A549 (cell line): ENCODE data around the gene CAMKK2. TPM values are rescaled to one million over a fixed set of nuclear protein-coding genes. Genes with fewer than 3 reads are reported as not detected.
A peak's percentile ranks its signal among the peaks of the same experiment; 100 is the strongest.

Source experiments
- ATAC-seq, 2 experiments: fragments of 200-7000 bp in 1 of 2; fragments of >200 bp in 1 of 2; cut with Nextera tagmentation in 1 of 2; cut with Tn5 transposase in 1 of 2; 3 replicates each; pipeline versions ENCODE4 v1.8.0 to v1.9.1; 2018 to 2020; ENCODE audit warnings: mild to moderate bottlenecking in 1 of 2, moderate library complexity in 1 of 2
- CTCF ChIA-PET: fragments of 300-600 bp; sonication (Branson Sonifier 250); formaldehyde crosslinking; extraction: SDS; loops from one replicate; lab custom pipeline; 2021; ENCODE audit warnings: antibody characterized with exemption, inconsistent platforms; lab: Yijun Ruan, JAX
- POLR2A ChIA-PET: fragments of 350-600 bp; formaldehyde crosslinking; extraction: SDS; loops from one replicate; lab custom pipeline; 2021; ENCODE audit warnings: antibody characterized with exemption, inconsistent platforms; lab: Yijun Ruan, JAX
- DNase-seq, 2 experiments: peaks; one replicate each; pipeline versions ENCODE4 v3.0.0 to v3.0.0-alpha.2; 2011 to 2016; ENCODE audit warnings: low read depth in 1 of 2, low spot score in 1 of 2
- FAIRE-seq: peaks from 2 replicates; lab custom pipeline; 2011; peaks lifted over from hg19 to GRCh38; lab: Jason Lieb, UNC
- H3K27ac ChIP-seq, 2 experiments: fragments of >200 bp; sonication (Bioruptor Twin); formaldehyde crosslinking; 3 replicates each; pipeline ENCODE4 v1.5.1; 2016 to 2017
- H3K4me1 ChIP-seq: fragments of >200 bp; sonication (Bioruptor Twin); formaldehyde crosslinking; 3 replicates; pipeline ENCODE4 v1.6.1; 2016
- H3K4me2 ChIP-seq: fragments of >200 bp; sonication (Bioruptor Twin); formaldehyde crosslinking; 3 replicates; pipeline ENCODE4 v1.6.1; 2016
- H3K4me3 ChIP-seq: fragments of >200 bp; sonication (Bioruptor Twin); formaldehyde crosslinking; 3 replicates; pipeline ENCODE4 v1.5.1; 2016
- H3K9me3 ChIP-seq: fragments of >200 bp; sonication (Bioruptor Twin); formaldehyde crosslinking; 3 replicates; pipeline ENCODE4 v1.6.1; 2016
- CBX8 ChIP-seq: fragments of 200-600 bp; sonication (generic); IDR thresholded peaks from 2 replicates; pipeline ENCODE4 v1.6.1; 2016
- CHD2 ChIP-seq: fragments of 150-350 bp; IDR thresholded peaks from 2 replicates; pipeline ENCODE4 v1.6.1; 2014; ENCODE audit warnings: low read length; ENCODE audit not compliant: partially characterized antibody
- EP300 ChIP-seq, 2 experiments: fragments of >200 bp; sonication (Bioruptor Twin); formaldehyde crosslinking; IDR thresholded peaks; 2 replicates in 1 of 2; 3 replicates in 1 of 2; pipeline ENCODE4 v1.6.1; 2016 to 2017
- FOXS1 ChIP-seq: fragments of 250-450 bp; sonication (Bioruptor Pico); IDR thresholded peaks from 2 replicates; pipeline ENCODE4 v1.5.0; 2020; ENCODE audit warnings: mild to moderate bottlenecking, moderate library complexity
- GATA3 ChIP-seq: IDR thresholded peaks from 2 replicates; pipeline ENCODE4 v1.6.1; 2012; ENCODE audit warnings: borderline replicate concordance
- HOXA7 ChIP-seq: fragments of 250-450 bp; sonication (Bioruptor Pico); IDR thresholded peaks from 2 replicates; pipeline ENCODE4 v1.5.0; 2020; ENCODE audit warnings: mild to moderate bottlenecking, moderate library complexity
- KDM1A ChIP-seq: fragments of 200-600 bp; sonication (generic); IDR thresholded peaks from 2 replicates; pipeline ENCODE4 v1.6.1; 2016; ENCODE audit warnings: low read depth, mild to moderate bottlenecking
- MAFK ChIP-seq: fragments of 450-650 bp; IDR thresholded peaks from 2 replicates; pipeline ENCODE4 v1.6.1; 2014; ENCODE audit not compliant: partially characterized antibody
- PHF8 ChIP-seq: fragments of 200-600 bp; sonication (generic); IDR thresholded peaks from 2 replicates; pipeline ENCODE4 v1.6.1; 2016; ENCODE audit warnings: low read depth, mild to moderate bottlenecking, antibody characterized with exemption, moderate library complexity, borderline replicate concordance
- POLR2A ChIP-seq: IDR thresholded peaks from 2 replicates; pipeline ENCODE4 v1.6.1; 2012; ENCODE audit warnings: mild to moderate bottlenecking, low read length
- ZNF302 ChIP-seq: fragments of 250-450 bp; sonication (Bioruptor Pico); IDR thresholded peaks from 2 replicates; pipeline ENCODE4 v1.9.0; 2021; ENCODE audit warnings: inconsistent platforms, mild to moderate bottlenecking, moderate library complexity
- ZSCAN20 ChIP-seq: fragments of 250-450 bp; sonication (Bioruptor Pico); IDR thresholded peaks from 2 replicates; pipeline ENCODE4 v1.8.0; 2022; ENCODE audit warnings: mild to moderate bottlenecking, moderate library complexity
- WGBS: methylation state at CpG from one replicate; pipeline ENCODE4 v1.1.6; 2017; ENCODE audit errors: missing lambda C conversion rate; 5-methylcytosine and 5-hydroxymethylcytosine counted together
- polyA plus RNA-seq, 4 experiments: library from polyadenylated mRNA; depleted of rRNA in 3 of 4; stranded (reverse); fragments of >200 nt; fragmentation: RNase III in 1 of 4; extraction: RNeasy Plus Mini Kit Qiagen cat#74134 plus additional on column Dnase treatment in 1 of 4; gene quantifications; 2 replicates in 3 of 4; 3 replicates in 1 of 4; pipeline ENCODE4 v1.2.3, GENCODE V29; 2011 to 2017
- TF ChIP-seq, protein P1 (sequence below): fragments of >200 bp; sonication (Bioruptor Twin); formaldehyde crosslinking; IDR thresholded peaks from 3 replicates; pipeline ENCODE4 v1.6.1; 2016
- TF ChIP-seq, protein P2 (sequence below): fragments of 150-350 bp; IDR thresholded peaks from 2 replicates; pipeline ENCODE4 v1.6.1; 2014; ENCODE audit warnings: low read depth, mild to moderate bottlenecking, low read length
- TF ChIP-seq, protein P3 (sequence below): fragments of 250-450 bp; sonication (Bioruptor Pico); IDR thresholded peaks from 2 replicates; pipeline ENCODE4 v1.5.0; 2021; ENCODE audit warnings: mild to moderate bottlenecking, moderate library complexity, borderline replicate concordance
- TF ChIP-seq, protein P4 (sequence below): IDR thresholded peaks from 2 replicates; pipeline ENCODE4 v1.6.1; 2012
- TF ChIP-seq, protein P5 (sequence below): fragments of 200-600 bp; sonication (generic); IDR thresholded peaks from 2 replicates; pipeline ENCODE4 v1.6.1; 2016; ENCODE audit warnings: antibody characterized with exemption, mild to moderate bottlenecking, moderate library complexity

Gene CAMKK2
- polyA plus RNA-seq, 2 of the 4 experiments (the other 2 are of a cell fraction), result 15.3 to 24.8 TPM

DNA sequence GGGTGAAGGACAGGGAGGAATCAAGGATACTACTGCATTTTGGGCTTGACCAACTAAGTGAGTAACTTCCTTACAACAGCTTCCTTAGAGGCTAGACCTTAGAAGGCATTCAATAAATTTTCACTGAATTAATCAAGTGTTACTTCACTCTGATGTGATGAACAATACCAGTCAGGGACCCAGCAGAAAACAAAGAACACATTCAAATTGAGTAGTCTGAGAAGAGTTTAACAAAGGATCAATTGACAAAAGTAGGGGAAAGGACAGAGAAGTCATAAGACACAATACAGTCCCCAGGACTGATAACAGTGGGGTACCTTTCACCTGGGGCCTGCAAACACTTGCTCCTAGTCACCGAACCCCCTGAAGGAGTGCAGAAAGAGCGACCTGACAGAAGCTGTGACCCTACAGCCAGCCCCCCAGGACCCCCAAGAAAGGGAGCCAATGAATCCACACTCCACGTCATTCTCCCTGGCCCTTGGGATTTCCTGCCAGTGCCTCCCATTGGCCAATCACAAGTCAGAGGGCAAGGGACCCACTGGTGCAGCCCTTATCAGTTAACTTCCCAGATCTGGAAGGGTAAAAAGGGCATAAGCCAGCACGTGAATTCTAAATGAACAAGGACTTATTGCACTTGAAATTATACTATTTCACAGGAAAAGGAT is 48.8 kb upstream of the CAMKK2 start:
- Histone ChIP-seq H3K4me3 (no peak overlapping the region), H3K27ac (no peak overlapping the region), H3K4me2 (no peak overlapping the region), H3K4me1 (no peaks in the 10 kb centered on the region), H3K9me3 (no peaks in the 10 kb centered on the region)
- no peak for DNase-seq
- no peak for FAIRE-seq
- ATAC-seq, result no peak
- CTCF ChIA-PET, result interaction anchor here (0.6 to 10.5 kb wide), 4 partner anchors 10 to 98 kb away, joined by 3 to 84 read pairs (median 8); no protein-coding TSS in a partner anchor
- POLR2A ChIA-PET, result no interaction called here
- 86% methylated on average over 4 of the region's 4 CpGs for WGBS
- TF ChIP-seq HOXA7 (CRISPR knock-in tag) (no peak), CBX8 (no peak), GATA3 (no peak), KDM1A (no peak), ZNF302 (CRISPR knock-in tag) (no peak), MAFK (no peak)
- TF ChIP-seq, protein P1, sequence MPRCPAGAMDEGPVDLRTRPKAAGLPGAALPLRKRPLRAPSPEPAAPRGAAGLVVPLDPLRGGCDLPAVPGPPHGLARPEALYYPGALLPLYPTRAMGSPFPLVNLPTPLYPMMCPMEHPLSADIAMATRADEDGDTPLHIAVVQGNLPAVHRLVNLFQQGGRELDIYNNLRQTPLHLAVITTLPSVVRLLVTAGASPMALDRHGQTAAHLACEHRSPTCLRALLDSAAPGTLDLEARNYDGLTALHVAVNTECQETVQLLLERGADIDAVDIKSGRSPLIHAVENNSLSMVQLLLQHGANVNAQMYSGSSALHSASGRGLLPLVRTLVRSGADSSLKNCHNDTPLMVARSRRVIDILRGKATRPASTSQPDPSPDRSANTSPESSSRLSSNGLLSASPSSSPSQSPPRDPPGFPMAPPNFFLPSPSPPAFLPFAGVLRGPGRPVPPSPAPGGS, result no peak
- TF ChIP-seq, protein P2, sequence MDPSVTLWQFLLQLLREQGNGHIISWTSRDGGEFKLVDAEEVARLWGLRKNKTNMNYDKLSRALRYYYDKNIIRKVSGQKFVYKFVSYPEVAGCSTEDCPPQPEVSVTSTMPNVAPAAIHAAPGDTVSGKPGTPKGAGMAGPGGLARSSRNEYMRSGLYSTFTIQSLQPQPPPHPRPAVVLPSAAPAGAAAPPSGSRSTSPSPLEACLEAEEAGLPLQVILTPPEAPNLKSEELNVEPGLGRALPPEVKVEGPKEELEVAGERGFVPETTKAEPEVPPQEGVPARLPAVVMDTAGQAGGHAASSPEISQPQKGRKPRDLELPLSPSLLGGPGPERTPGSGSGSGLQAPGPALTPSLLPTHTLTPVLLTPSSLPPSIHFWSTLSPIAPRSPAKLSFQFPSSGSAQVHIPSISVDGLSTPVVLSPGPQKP, result no peak
- TF ChIP-seq, protein P3, sequence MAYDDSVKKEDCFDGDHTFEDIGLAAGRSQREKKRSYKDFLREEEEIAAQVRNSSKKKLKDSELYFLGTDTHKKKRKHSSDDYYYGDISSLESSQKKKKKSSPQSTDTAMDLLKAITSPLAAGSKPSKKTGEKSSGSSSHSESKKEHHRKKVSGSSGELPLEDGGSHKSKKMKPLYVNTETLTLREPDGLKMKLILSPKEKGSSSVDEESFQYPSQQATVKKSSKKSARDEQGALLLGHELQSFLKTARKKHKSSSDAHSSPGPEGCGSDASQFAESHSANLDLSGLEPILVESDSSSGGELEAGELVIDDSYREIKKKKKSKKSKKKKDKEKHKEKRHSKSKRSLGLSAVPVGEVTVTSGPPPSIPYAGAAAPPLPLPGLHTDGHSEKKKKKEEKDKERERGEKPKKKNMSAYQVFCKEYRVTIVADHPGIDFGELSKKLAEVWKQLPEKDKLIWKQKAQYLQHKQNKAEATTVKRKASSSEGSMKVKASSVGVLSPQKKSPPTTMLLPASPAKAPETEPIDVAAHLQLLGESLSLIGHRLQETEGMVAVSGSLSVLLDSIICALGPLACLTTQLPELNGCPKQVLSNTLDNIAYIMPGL (CRISPR knock-in tag), result no peak
- TF ChIP-seq, all 56 proteins: peak for 0

DNA sequence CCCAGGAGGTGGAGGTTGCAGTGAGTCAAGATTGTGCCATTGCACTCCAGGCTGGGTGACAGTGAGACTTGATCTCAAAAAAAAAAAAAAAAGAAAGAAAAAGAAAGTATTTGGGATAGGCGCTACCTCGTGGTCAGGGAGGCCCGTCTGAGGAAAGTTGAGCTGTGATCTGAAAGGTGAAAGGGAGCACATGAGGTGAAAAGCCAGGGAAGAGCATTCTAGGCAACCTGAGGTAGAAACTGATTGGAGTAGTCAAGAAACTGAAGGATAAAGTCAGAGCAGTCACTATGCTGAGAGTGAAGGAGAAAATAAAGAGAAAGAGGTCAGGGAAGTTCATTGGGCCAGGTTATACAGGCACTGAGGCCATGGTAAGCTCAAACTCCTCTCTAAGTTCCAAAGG is 48.0 kb upstream of the CAMKK2 start:
- CTCF ChIA-PET, result interaction anchor here (0.6 to 10.5 kb wide), 3 partner anchors 9 to 79 kb away, joined by 3 to 84 read pairs (median 6); no protein-coding TSS in a partner anchor
- H3K9me3 ChIP-seq, result no peaks in the 10 kb centered on the region
- H3K27ac ChIP-seq, result no peak overlapping the region
- TF ChIP-seq PHF8 (no peak), CHD2 (no peak), EP300 (IDR thresholded peaks at IDR 0.05) (no peak)
- TF ChIP-seq, protein P4, sequence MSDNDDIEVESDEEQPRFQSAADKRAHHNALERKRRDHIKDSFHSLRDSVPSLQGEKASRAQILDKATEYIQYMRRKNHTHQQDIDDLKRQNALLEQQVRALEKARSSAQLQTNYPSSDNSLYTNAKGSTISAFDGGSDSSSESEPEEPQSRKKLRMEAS, result no peak
- TF ChIP-seq, all 56 proteins: peak for 0
- WGBS, result 94% methylated on average over 3 of the region's 3 CpGs
- no peak overlapping the region for H3K4me3 ChIP-seq
- POLR2A ChIA-PET, result no interaction called here
- DNase-seq (no peak), ATAC-seq (no peak), FAIRE-seq (no peak)
- no peak overlapping the region for H3K4me2 ChIP-seq
- H3K4me1 ChIP-seq, result no peaks in the 10 kb centered on the region

DNA sequence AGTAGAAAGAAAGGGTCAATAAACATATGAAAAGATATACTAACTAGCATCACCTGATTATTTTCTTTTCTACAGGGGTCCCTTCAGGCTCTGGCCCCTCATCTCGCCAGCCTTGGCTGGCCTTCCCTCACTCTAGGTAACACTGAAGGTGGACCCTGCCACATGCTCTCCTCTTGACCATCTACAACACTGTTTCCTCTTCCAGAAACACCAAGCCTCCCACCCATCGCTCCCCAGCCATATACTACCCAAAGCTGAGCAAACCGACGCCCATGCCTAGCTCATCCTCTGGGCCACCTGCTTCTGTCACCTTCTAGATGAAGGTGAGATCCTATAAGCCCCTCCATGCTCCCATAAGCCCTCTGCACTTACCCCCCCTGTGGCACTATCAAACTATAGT is 40.9 kb upstream of the CAMKK2 start:
- Histone ChIP-seq H3K27ac (peak overlapping the region in 1 of 2 experiments; percentile 7; a peak in 1 of 6 replicates), H3K4me2 (no peak overlapping the region), H3K4me3 (no peak overlapping the region), H3K9me3 (no peaks in the 10 kb centered on the region)
- DNase-seq (no peak), FAIRE-seq (no peak)
- ChIA-PET CTCF (interaction anchor here (0.7 to 8.5 kb wide), 5 partner anchors 10 to 105 kb away, joined by 3 to 117 read pairs (median 5); partner anchors contain the start of gene ANAPC5), POLR2A (no interaction called here)
- TF ChIP-seq ZSCAN20 (no peak), POLR2A (no peak), FOXS1 (CRISPR knock-in tag) (no peak)
- TF ChIP-seq, protein P5, sequence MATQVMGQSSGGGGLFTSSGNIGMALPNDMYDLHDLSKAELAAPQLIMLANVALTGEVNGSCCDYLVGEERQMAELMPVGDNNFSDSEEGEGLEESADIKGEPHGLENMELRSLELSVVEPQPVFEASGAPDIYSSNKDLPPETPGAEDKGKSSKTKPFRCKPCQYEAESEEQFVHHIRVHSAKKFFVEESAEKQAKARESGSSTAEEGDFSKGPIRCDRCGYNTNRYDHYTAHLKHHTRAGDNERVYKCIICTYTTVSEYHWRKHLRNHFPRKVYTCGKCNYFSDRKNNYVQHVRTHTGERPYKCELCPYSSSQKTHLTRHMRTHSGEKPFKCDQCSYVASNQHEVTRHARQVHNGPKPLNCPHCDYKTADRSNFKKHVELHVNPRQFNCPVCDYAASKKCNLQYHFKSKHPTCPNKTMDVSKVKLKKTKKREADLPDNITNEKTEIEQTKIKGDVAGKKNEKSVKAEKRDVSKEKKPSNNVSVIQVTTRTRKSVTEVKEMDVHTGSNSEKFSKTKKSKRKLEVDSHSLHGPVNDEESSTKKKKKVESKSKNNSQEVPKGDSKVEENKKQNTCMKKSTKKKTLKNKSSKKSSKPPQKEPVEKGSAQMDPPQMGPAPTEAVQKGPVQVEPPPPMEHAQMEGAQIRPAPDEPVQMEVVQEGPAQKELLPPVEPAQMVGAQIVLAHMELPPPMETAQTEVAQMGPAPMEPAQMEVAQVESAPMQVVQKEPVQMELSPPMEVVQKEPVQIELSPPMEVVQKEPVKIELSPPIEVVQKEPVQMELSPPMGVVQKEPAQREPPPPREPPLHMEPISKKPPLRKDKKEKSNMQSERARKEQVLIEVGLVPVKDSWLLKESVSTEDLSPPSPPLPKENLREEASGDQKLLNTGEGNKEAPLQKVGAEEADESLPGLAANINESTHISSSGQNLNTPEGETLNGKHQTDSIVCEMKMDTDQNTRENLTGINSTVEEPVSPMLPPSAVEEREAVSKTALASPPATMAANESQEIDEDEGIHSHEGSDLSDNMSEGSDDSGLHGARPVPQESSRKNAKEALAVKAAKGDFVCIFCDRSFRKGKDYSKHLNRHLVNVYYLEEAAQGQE, result no peak
- TF ChIP-seq, all 56 proteins: peak for 0
- ATAC-seq, result no peak; a peak in 1 of 6 replicates
- WGBS, result 92% methylated on average over 4 of the region's 4 CpGs
- H3K4me1 ChIP-seq, result peaks cover 5% of the 10 kb centered on the region; the same call in 1 of the 3 replicates
